CD4-positive, alpha-beta memory T cell (primary cell): Measurements from ENCODE around the gene CEBPG. TPM values are rescaled to one million over a fixed set of nuclear protein-coding genes. Genes with fewer than 3 reads are reported as not detected.

Source experiments
- CTCF ChIA-PET: fragments of 350-600 bp; sonication (Branson Sonifier 250); formaldehyde crosslinking; loops from one replicate; lab custom pipeline; 2021; ENCODE audit warnings: inconsistent platforms; ENCODE audit not compliant: partially characterized antibody; lab: Charles Lee
- POLR2A ChIA-PET: fragments of 350-600 bp; sonication (Branson Sonifier 250); formaldehyde crosslinking; loops from one replicate; lab custom pipeline; 2021; ENCODE audit not compliant: partially characterized antibody; lab: Charles Lee
- DNase-seq, 5 donors: peaks; one replicate each; pipeline versions ENCODE4 v3.0.0 to v3.0.0-alpha.2; 2020 to 2022; ENCODE audit warnings: mixed read lengths in 1 of 5
- H3K27ac ChIP-seq: one replicate; pipeline ENCODE4 v1.7.0; 2013; ENCODE audit warnings: low read depth, low read length
- H3K27me3 ChIP-seq: 2 replicates; pipeline ENCODE4 v1.7.0; 2013; ENCODE audit warnings: mild to moderate bottlenecking, low read length, moderate library complexity; ENCODE audit not compliant: insufficient read depth
- H3K36me3 ChIP-seq: 2 replicates; pipeline ENCODE4 v1.7.0; 2013; ENCODE audit warnings: mild to moderate bottlenecking, low read length, moderate library complexity; ENCODE audit not compliant: insufficient read depth
- H3K4me1 ChIP-seq: 2 replicates; pipeline ENCODE4 v1.7.0; 2013; ENCODE audit warnings: mild to moderate bottlenecking, low read length, moderate library complexity; ENCODE audit not compliant: insufficient read depth
- H3K4me3 ChIP-seq, 2 donors: one replicate each; pipeline ENCODE4 v1.7.0; 2013; ENCODE audit warnings: low read length in 2 of 2, mild to moderate bottlenecking in 1 of 2
- H3K9me3 ChIP-seq, 2 donors: one replicate each; pipeline ENCODE4 v1.7.0; 2013; ENCODE audit warnings: low read length in 2 of 2, control low read depth in 1 of 2; ENCODE audit not compliant: control insufficient read depth in 1 of 2
- H3K27ac Mint-ChIP-seq, 7 donors: one replicate each; pipeline ENCODE4 v1.8.0; 2020 to 2021; ENCODE audit warnings: mixed read lengths in 7 of 7, mild to moderate bottlenecking in 6 of 7, inconsistent platforms in 3 of 7, moderate library complexity in 3 of 7
- H3K27me3 Mint-ChIP-seq, 2 donors: one replicate each; pipeline ENCODE4 v1.8.0; 2020 to 2021; ENCODE audit warnings: mixed read lengths in 2 of 2
- H3K36me3 Mint-ChIP-seq, 2 donors: one replicate each; pipeline ENCODE4 v1.8.0; 2020 to 2021; ENCODE audit warnings: mixed read lengths in 2 of 2, inconsistent platforms in 1 of 2, mild to moderate bottlenecking in 1 of 2
- H3K4me1 Mint-ChIP-seq, 4 donors: one replicate each; pipeline ENCODE4 v1.8.0; 2020 to 2021; ENCODE audit warnings: mixed read lengths in 4 of 4, mild to moderate bottlenecking in 1 of 4
- H3K4me3 Mint-ChIP-seq, 8 donors: one replicate each; pipeline ENCODE4 v1.8.0; 2020 to 2021; ENCODE audit warnings: mixed read lengths in 8 of 8, mild to moderate bottlenecking in 7 of 8, moderate library complexity in 6 of 8, inconsistent platforms in 3 of 8
- H3K9me3 Mint-ChIP-seq, 8 donors: one replicate each; pipeline ENCODE4 v1.8.0; 2020 to 2021; ENCODE audit warnings: mixed read lengths in 8 of 8, mild to moderate bottlenecking in 5 of 8, inconsistent platforms in 3 of 8, moderate library complexity in 1 of 8
- intact Hi-C: fragments of 100-400 bp; cut with micrococcal nuclease; formaldehyde crosslinking; loops from one replicate; pipeline ENCODE4 v1.15.1; 2023
- polyA plus RNA-seq, 2 donors: library from polyadenylated mRNA; unstranded; fragments of 300-500 nt; fragmentation: Illumina TruSeq; gene quantifications; one replicate each; pipeline ENCODE4 v1.2.3, GENCODE V29; 2021
- total RNA-seq, 2 experiments: library from RNA; stranded (reverse); gene quantifications; one replicate each; pipeline ENCODE4 v1.2.3, GENCODE V29; 2021

CEBPG gene
- total and polyA plus RNA-seq, 4 experiments from 2014 or later: 8.9 to 27.2 (median 20.1) TPM

DNA sequence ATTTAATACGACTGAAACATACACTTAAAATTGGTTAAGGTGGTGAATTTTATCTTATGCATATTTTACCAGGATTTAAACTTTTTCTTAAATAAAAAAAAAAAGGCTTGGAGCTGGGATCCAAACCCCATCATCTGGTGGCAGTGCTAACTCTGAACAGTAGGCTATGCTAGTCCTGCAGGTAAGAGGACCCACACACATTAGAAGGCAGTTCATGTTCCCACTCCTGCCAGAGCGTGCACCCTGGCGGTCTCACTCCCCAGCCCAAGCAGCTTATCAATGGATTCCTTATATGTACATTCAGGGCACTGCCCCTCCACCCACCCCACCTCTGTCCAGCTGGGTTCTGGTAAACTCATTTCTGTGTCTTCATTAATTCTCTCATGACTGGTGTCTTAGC lies 39.9 kb upstream of the CEBPG start:
- H3K36me3 Mint-ChIP-seq: no peaks in the 10 kb centered on the region
- Histone ChIP-seq H3K27ac (no peak overlapping the region), H3K4me3 (no peak overlapping the region), H3K4me1 (no peaks in the 10 kb centered on the region), H3K27me3 (no peaks in the 10 kb centered on the region), H3K36me3 (no peaks in the 10 kb centered on the region), H3K9me3 (no peaks in the 10 kb centered on the region)
- H3K27ac Mint-ChIP-seq: no peak overlapping the region
- POLR2A ChIA-PET: no interaction called here
- no peaks in the 10 kb centered on the region for H3K9me3 Mint-ChIP-seq
- intact Hi-C loops: no loop called here
- no peaks in the 10 kb centered on the region for H3K4me1 Mint-ChIP-seq
- H3K4me3 Mint-ChIP-seq: no peak overlapping the region
- no peak for DNase-seq
- CTCF ChIA-PET: no interaction called here
- H3K27me3 Mint-ChIP-seq: peaks cover 12 to 19% of the 10 kb centered on the region in 2 donors

DNA sequence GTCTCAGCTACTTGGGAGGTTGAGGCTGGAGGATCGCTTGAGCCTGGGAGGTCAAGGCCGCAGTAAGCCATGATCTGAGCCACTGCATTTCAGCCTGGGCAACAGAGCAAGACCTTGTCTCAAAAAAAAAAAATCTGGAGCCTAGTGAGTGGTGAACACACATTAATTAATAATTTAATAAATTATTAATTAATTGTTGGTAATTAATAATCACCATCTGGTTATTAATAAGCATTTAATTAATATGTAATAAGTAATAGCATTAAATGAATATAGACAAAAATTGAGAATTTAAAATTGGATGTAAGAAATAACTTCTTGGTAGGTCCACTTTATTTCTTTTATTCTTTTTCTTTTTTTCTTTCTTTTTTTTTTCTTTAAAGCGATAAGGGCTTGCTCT lies 39.2 kb upstream of the CEBPG start:
- H3K36me3 Mint-ChIP-seq: no peaks in the 10 kb centered on the region
- Histone ChIP-seq H3K27me3 (no peaks in the 10 kb centered on the region), H3K4me3 (no peak overlapping the region), H3K27ac (no peak overlapping the region), H3K4me1 (no peaks in the 10 kb centered on the region), H3K36me3 (no peaks in the 10 kb centered on the region), H3K9me3 (no peaks in the 10 kb centered on the region)
- no peak overlapping the region for H3K4me3 Mint-ChIP-seq
- ChIA-PET POLR2A (no interaction called here), CTCF (interaction anchor here (1.5 kb wide), 1 partner anchor 82 kb away, joined by 3 read pairs; no protein-coding TSS in a partner anchor)
- intact Hi-C loops: no loop called here
- no peaks in the 10 kb centered on the region for H3K9me3 Mint-ChIP-seq
- peaks cover 11 to 19% of the 10 kb centered on the region in 2 donors for H3K27me3 Mint-ChIP-seq
- H3K27ac Mint-ChIP-seq: no peak overlapping the region
- no peaks in the 10 kb centered on the region for H3K4me1 Mint-ChIP-seq
- DNase-seq: no peak

DNA sequence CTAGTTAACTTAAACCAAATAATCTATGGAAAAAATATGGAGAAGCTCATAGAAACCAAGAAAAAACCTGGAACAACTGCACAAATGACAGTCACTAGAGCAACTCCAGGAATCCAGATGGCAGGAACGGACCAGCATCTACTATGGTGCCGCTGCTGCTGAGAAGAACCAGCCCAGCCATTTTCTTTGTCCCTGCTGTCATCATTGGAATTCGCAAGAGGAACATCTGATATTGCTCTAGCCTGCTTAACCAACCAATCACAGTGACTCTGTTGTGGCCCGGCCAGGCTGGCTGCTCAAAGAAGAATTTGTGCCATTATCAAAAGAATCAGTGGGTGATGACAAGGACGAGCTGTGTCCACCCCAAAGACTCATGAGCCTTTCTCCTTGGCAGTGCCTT lies 38.1 kb upstream of the CEBPG start:
- H3K4me1 Mint-ChIP-seq: no peaks in the 10 kb centered on the region
- POLR2A ChIA-PET: no interaction called here

DNA sequence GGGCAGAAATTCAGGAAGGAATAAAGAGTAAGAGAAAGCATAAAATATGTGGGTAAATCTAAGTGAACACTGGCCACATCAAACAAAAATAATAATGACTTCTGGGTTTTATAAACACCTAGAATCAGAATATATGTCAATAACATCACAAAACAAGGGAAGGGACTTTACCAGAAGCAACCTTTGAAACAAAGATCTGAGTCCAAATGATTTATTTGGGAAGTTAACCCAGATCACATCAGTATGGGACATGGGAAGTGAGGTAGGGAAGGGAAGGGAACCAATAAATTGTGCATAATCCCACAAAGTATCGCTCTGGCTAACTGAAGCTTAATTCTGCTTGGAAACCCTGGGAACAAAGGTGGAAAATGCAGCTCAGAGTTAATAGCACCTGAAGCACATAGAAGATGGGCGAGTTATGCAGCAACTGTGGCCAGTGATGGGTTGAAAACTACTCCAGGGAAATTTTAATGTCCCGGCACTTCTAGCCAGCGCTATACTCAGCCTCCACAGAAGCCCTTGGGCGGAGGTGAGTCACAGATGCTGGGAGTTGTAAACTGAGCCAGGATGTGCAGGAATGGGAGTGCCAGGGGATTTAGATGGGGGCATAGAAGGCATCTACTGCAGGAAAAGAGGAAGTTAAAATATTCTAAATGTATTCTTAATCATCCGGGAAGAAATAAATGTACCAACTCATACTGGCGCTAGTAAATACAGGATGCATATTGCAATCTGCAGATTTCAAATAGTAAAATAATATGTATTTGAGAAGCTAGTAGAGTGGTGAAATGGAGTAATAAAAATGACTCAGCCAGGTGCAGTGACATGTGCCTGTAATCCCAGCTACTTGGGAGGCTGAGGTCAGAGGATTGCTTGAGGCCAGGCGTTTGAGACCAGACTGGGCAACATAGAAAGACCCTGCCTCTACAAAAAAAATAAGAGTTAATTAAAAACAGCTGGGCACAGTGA lies 34.2 kb upstream of the CEBPG start:
- intact Hi-C loops: no loop called here
- Histone ChIP-seq H3K4me3 (no peak overlapping the region), H3K27me3 (no peaks in the 10 kb centered on the region), H3K27ac (no peak overlapping the region), H3K9me3 (no peaks in the 10 kb centered on the region), H3K36me3 (no peaks in the 10 kb centered on the region), H3K4me1 (no peaks in the 10 kb centered on the region)
- Mint-ChIP-seq H3K27me3 (peaks cover 13 to 32% of the 10 kb centered on the region in 2 donors), H3K4me3 (no peak overlapping the region), H3K27ac (no peak overlapping the region), H3K9me3 (peaks cover 0 to 2% (median 0%) of the 10 kb centered on the region in 8 donors), H3K36me3 (no peaks in the 10 kb centered on the region), H3K4me1 (no peaks in the 10 kb centered on the region)
- POLR2A ChIA-PET: no interaction called here
- CTCF ChIA-PET: no interaction called here
- DNase-seq: no peak

More for the DNA sequence above, 38.1 kb upstream of the CEBPG start:
- no peaks in the 10 kb centered on the region for H3K36me3 Mint-ChIP-seq
- H3K27me3 Mint-ChIP-seq: peaks cover 5 to 14% of the 10 kb centered on the region in 2 donors
- no peak overlapping the region for H3K4me3 Mint-ChIP-seq
- Histone ChIP-seq H3K9me3 (no peaks in the 10 kb centered on the region), H3K4me3 (no peak overlapping the region), H3K27ac (no peak overlapping the region), H3K27me3 (no peaks in the 10 kb centered on the region), H3K4me1 (no peaks in the 10 kb centered on the region), H3K36me3 (no peaks in the 10 kb centered on the region)
- no peak overlapping the region for H3K27ac Mint-ChIP-seq
- no peak for DNase-seq
- intact Hi-C loops: no loop called here
- H3K9me3 Mint-ChIP-seq: no peaks in the 10 kb centered on the region
- CTCF ChIA-PET: interaction anchor here (1.5 kb wide), 1 partner anchor 80 kb away, joined by 3 read pairs; no protein-coding TSS in a partner anchor

DNA sequence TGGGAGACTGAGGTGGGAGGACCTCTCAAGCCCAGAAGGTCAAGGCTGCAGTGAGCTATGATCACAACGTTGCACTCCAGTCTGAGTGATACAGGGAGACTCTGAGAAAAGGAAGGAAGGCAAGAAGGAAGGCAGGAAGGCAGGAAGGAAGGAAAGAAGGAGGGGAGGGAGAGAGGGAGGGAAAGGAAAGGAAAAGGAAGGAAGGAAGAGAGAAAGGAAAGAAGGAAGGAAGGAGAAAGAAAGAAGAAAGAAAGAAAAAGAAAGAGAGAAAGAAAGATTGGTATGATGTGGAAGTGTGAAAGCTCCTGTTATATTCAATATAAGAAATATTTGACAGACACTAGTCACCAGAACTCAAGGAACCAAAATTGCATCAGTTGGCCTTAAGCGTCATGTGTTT lies 32.5 kb upstream of the CEBPG start:
- intact Hi-C loops: no loop called here
- CTCF ChIA-PET: no interaction called here
- H3K4me1 Mint-ChIP-seq: no peaks in the 10 kb centered on the region
- H3K4me3 ChIP-seq: no peak overlapping the region
- no peak overlapping the region for H3K4me3 Mint-ChIP-seq
- H3K27me3 Mint-ChIP-seq: peaks cover 16 to 44% of the 10 kb centered on the region in 2 donors
- POLR2A ChIA-PET: no interaction called here
- no peaks in the 10 kb centered on the region for H3K36me3 ChIP-seq
- DNase-seq: no peak
- H3K9me3 Mint-ChIP-seq: peaks cover 0 to 5% (median 0%) of the 10 kb centered on the region in 8 donors
- no peaks in the 10 kb centered on the region for H3K27me3 ChIP-seq
- H3K27ac ChIP-seq: no peak overlapping the region
- no peaks in the 10 kb centered on the region for H3K36me3 Mint-ChIP-seq
- H3K9me3 ChIP-seq: no peaks in the 10 kb centered on the region
- H3K4me1 ChIP-seq: no peaks in the 10 kb centered on the region
- no peak overlapping the region for H3K27ac Mint-ChIP-seq

DNA sequence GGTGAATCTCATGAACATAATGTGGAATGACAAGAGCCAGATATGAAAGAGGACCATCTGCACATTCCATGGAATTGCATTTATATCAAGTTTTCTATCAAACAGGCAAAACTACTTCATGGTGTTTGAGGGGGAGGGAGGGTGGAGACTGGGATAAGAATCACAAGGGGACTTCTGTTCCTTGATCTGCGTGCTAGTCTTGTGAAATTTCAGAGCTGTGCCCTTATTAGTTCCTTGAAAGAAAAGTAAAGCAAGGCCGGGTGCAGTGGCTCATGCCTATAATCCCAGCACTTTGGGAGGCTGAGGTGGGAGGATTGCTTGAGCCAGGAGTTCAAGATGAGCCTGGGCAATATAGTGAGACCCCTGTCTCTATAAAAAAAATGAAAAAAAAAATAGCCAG lies 30.2 kb upstream of the CEBPG start:
- no peaks in the 10 kb centered on the region for H3K9me3 ChIP-seq
- Mint-ChIP-seq H3K4me3 (no peak overlapping the region), H3K4me1 (no peaks in the 10 kb centered on the region), H3K36me3 (no peaks in the 10 kb centered on the region), H3K27ac (no peak overlapping the region), H3K9me3 (peaks cover 0 to 5% (median 0%) of the 10 kb centered on the region in 8 donors), H3K27me3 (peaks cover 15 to 49% of the 10 kb centered on the region in 2 donors)
- intact Hi-C loops: no loop called here
- peaks cover 9% of the 10 kb centered on the region for H3K27me3 ChIP-seq
- no peaks in the 10 kb centered on the region for H3K36me3 ChIP-seq
- no peaks in the 10 kb centered on the region for H3K4me1 ChIP-seq
- no peak for DNase-seq
- POLR2A ChIA-PET: no interaction called here
- no peak overlapping the region for H3K27ac ChIP-seq
- no peak overlapping the region for H3K4me3 ChIP-seq
- CTCF ChIA-PET: no interaction called here

DNA sequence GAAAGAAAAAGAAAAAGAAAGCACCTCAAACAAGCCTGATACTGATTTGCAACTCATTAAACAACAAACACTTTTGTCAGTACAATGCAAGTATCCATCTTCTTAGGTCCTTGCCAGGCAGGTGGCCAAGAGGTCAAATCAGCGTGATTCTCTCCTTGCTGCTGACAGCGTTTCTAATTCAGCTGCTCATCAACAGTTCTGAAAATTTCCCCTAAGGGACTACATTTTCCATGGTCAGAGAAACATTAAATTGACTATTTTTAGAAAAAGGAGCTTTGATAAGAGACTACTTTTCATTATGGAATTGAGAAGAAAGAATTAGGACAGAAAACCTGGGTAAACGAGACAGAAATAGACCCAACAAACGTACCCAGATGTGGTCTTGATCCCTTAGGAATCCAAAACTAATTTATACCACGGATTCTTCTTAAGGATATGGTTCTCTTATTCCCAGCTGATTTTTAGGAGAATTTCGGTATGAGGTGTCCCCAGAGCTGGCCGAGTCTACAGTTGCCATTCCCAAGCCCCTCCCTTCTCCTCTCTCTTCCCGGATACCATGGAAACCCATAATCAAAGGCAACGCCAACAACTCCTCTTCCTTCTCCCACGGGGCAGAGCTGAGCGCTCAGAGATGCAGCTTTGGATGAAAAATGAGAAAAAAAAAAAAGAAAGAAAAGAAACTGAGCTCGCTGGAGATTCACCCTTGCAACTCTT lies 29.5 kb upstream of the CEBPG start:
- ChIA-PET CTCF (no interaction called here), POLR2A (no interaction called here)

More for the DNA sequence above, 29.5 kb upstream of the CEBPG start:
- Mint-ChIP-seq H3K4me3 (no peak overlapping the region), H3K9me3 (peaks cover 0 to 5% (median 0%) of the 10 kb centered on the region in 8 donors), H3K27me3 (peaks cover 15 to 47% of the 10 kb centered on the region in 2 donors), H3K4me1 (no peaks in the 10 kb centered on the region), H3K27ac (no peak overlapping the region), H3K36me3 (no peaks in the 10 kb centered on the region)
- H3K4me3 ChIP-seq: no peak overlapping the region
- H3K27me3 ChIP-seq: peaks cover 9% of the 10 kb centered on the region
- no peaks in the 10 kb centered on the region for H3K9me3 ChIP-seq
- no peaks in the 10 kb centered on the region for H3K4me1 ChIP-seq
- DNase-seq: no peak
- intact Hi-C loops: no loop called here
- H3K36me3 ChIP-seq: no peaks in the 10 kb centered on the region
- no peak overlapping the region for H3K27ac ChIP-seq
